ENCODE data around the gene ADAMTS15. TPM values are rescaled to one million over a fixed set of nuclear protein-coding genes. Genes with fewer than 3 reads are reported as not detected.

The ADAMTS15 gene
- total RNA-seq, 2 donors from 2014 or later, result 0.59 to 1.5 TPM

DNA sequence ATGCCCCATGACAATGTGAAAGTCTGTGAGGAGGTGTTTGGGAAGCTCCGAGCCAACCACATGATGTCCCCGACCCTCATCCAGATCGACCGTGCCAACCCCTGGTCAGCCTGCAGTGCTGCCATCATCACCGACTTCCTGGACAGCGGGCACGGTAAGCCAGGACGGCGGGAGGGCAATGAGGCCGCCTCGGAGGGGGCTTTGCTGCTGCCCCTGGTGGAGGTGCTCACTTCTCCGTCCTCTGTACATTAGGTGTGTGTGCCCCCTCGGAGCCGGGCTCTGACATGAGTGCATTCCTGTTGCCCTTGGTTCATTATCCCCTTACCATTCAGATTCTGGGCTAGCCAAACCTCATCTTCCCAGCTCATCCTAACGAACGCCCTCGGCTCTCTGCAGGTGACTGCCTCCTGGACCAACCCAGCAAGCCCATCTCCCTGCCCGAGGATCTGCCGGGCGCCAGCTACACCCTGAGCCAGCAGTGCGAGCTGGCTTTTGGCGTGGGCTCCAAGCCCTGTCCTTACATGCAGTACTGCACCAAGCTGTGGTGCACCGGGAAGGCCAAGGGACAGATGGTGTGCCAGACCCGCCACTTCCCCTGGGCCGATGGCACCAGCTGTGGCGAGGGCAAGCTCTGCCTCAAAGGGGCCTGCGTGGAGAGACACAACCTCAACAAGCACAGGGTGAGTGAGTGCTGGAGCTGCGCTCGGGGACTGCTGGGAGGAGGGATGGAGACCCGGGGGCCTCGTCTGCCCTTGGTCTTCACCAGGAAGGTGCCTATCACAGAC, 13.8 kb downstream of the ADAMTS15 start:
- no peak overlapping the region for H3K4me3 ChIP-seq
- TF ChIP-seq CTCF (IDR thresholded peaks at IDR 0.05), result no peak
- TF ChIP-seq POLR2AphosphoS5 (IDR thresholded peaks at IDR 0.05), result no peak
- TF ChIP-seq POLR2A (IDR thresholded peaks at IDR 0.05), result no peak
- 93% methylated on average over 31 of the region's 31 CpGs for WGBS
- H3K36me3 ChIP-seq, result no peaks in the 10 kb centered on the region
- H3K27ac ChIP-seq, result no peak overlapping the region
- no peak for DNase-seq (ENCODE audit: low spot score)
- no peaks in the 10 kb centered on the region for H3K9me3 ChIP-seq
- H3K27me3 ChIP-seq (replicated peaks; ENCODE audit: insufficient read depth), result no peaks in the 10 kb centered on the region
- intact Hi-C loops (cut with DNase I), result no loop called here
- no peaks in the 10 kb centered on the region for H3K4me1 ChIP-seq (replicated peaks)

- intact Hi-C loops (cut with DNase I), result no loop called here
- Histone ChIP-seq H3K27me3 (replicated peaks; ENCODE audit: insufficient read depth) (no peaks in the 10 kb centered on the region), H3K9me3 (no peaks in the 10 kb centered on the region), H3K36me3 (no peaks in the 10 kb centered on the region), H3K4me1 (replicated peaks) (no peaks in the 10 kb centered on the region), H3K27ac (no peak overlapping the region), H3K4me3 (no peak overlapping the region)
- TF ChIP-seq POLR2AphosphoS5 (IDR thresholded peaks at IDR 0.05) (no peak), POLR2A (IDR thresholded peaks at IDR 0.05) (no peak), CTCF (IDR thresholded peaks at IDR 0.05) (no peak)
- WGBS, result 96% methylated on average over 8 of the region's 8 CpGs
- DNase-seq (ENCODE audit: low spot score), result no peak
These were observed 14.5 kb downstream of the ADAMTS15 start for GRCh38 chr11:130462931-130463330.

- TF ChIP-seq POLR2A (IDR thresholded peaks at IDR 0.05), result no peak
- no peak for TF ChIP-seq CTCF (IDR thresholded peaks at IDR 0.05)
- TF ChIP-seq POLR2AphosphoS5 (IDR thresholded peaks at IDR 0.05), result no peak
- H3K27ac ChIP-seq, result no peak overlapping the region
- no peak for DNase-seq (ENCODE audit: low spot score)
- H3K27me3 ChIP-seq (replicated peaks; ENCODE audit: insufficient read depth), result no peaks in the 10 kb centered on the region
- intact Hi-C loops (cut with DNase I), result no loop called here
- H3K9me3 ChIP-seq, result no peaks in the 10 kb centered on the region
- no peaks in the 10 kb centered on the region for H3K36me3 ChIP-seq
- no peak overlapping the region for H3K4me3 ChIP-seq
- H3K4me1 ChIP-seq (replicated peaks), result no peaks in the 10 kb centered on the region
These were observed 15.9 kb downstream of the ADAMTS15 start for GRCh38 chr11:130464291-130464812.

- H3K27ac ChIP-seq, result no peak overlapping the region
- no peaks in the 10 kb centered on the region for H3K36me3 ChIP-seq
- no peaks in the 10 kb centered on the region for H3K9me3 ChIP-seq
- intact Hi-C loops (cut with DNase I), result no loop called here
- 98% methylated on average over 5 of the region's 5 CpGs for WGBS
- no peaks in the 10 kb centered on the region for H3K27me3 ChIP-seq (replicated peaks; ENCODE audit: insufficient read depth)
- no peaks in the 10 kb centered on the region for H3K4me1 ChIP-seq (replicated peaks)
- TF ChIP-seq CTCF (IDR thresholded peaks at IDR 0.05) (no peak), POLR2A (IDR thresholded peaks at IDR 0.05) (no peak), POLR2AphosphoS5 (IDR thresholded peaks at IDR 0.05) (no peak)
- DNase-seq (ENCODE audit: low spot score), result no peak
- no peak overlapping the region for H3K4me3 ChIP-seq
These were observed 16.8 kb downstream of the ADAMTS15 start for GRCh38 chr11:130465263-130465662.
